ENCODE measurements around the gene POLR2E. TPM values are rescaled to one million over a fixed set of nuclear protein-coding genes. Genes with fewer than 3 reads are reported as not detected.

POLR2E gene
- total and polyA plus RNA-seq, 9 of the 15 experiments (the other 6 are each of a cell fraction or from before 2014, with no cell fraction given), result 3.4 to 413 (median 244) TPM

DNA sequence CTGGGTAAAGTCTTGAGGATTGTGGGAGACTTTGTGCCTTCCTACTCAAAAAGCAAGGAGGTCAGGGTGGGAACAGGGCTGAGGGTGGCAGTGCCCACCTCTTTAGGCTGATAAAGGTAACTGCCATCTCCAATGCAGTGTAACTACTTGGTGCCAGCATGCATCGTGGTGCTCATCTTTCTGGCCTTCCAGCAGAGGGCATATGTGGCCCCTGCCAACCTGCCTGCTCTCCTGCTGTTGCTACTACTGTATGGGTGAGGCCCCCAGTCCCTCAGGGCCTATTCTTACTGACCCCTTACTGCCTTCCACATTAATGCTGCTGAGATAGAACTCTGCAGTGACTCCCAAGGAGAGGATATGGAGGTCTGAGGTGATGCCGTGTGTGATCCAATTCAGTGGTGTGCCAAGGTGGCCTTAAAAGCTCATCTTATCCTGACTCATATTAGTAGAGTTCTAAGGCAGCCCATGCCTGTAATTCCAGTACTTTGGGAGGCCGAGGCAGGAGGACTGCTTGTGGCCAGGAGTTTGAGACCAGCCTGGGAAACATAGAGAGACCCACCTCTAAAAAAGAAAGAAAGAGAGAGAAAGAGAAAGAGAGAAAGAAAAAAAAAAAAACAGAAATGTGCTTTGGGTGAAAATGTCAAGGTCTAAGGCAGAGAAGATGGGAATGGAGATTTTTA, 37.9 kb downstream of the POLR2E start:
- FAIRE-seq, result peak; percentile 46
- BruUV-seq (replicated peaks), result no TSS peak
- CTCF ChIA-PET (ENCODE audit: low intra/inter-chr PET ratio), result no interaction called here
- TF ChIP-seq, protein P1, sequence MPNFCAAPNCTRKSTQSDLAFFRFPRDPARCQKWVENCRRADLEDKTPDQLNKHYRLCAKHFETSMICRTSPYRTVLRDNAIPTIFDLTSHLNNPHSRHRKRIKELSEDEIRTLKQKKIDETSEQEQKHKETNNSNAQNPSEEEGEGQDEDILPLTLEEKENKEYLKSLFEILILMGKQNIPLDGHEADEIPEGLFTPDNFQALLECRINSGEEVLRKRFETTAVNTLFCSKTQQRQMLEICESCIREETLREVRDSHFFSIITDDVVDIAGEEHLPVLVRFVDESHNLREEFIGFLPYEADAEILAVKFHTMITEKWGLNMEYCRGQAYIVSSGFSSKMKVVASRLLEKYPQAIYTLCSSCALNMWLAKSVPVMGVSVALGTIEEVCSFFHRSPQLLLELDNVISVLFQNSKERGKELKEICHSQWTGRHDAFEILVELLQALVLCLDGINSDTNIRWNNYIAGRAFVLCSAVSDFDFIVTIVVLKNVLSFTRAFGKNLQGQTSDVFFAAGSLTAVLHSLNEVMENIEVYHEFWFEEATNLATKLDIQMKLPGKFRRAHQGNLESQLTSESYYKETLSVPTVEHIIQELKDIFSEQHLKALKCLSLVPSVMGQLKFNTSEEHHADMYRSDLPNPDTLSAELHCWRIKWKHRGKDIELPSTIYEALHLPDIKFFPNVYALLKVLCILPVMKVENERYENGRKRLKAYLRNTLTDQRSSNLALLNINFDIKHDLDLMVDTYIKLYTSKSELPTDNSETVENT (CRISPR knock-in tag; IDR thresholded peaks at IDR 0.05), result no peak
- TF ChIP-seq CHD4 (IDR thresholded peaks at IDR 0.05; ENCODE audit: insufficient read depth, insufficient replicate concordance, low read depth, low read length, poor library complexity, severe bottlenecking), result no peak
- TF ChIP-seq NFRKB (IDR thresholded peaks at IDR 0.05; ENCODE audit: low read depth), result no peak
- no peak for TF ChIP-seq ZNF175 (CRISPR knock-in tag; IDR thresholded peaks at IDR 0.05; ENCODE audit: low read depth)
- TF ChIP-seq IFI16 (CRISPR knock-in tag; IDR thresholded peaks at IDR 0.05), result no peak
- TF ChIP-seq SNRNP70 (optimal IDR thresholded peaks at IDR 0.05; ENCODE audit: low read depth, low read length), result no peak
- no peak for TF ChIP-seq PURB (CRISPR knock-in tag; IDR thresholded peaks at IDR 0.05; ENCODE audit: low read depth)
- TF ChIP-seq ZNF592 (IDR thresholded peaks at IDR 0.05), result no peak
- no peak for TF ChIP-seq ZNF124 (CRISPR knock-in tag; IDR thresholded peaks at IDR 0.05)
- no peak for TF ChIP-seq CREB1 (IDR thresholded peaks at IDR 0.05)
- TF ChIP-seq CREB1 (CRISPR knock-in tag; IDR thresholded peaks at IDR 0.05), result no peak
- no peak for TF ChIP-seq DACH1 (IDR thresholded peaks at IDR 0.05; ENCODE audit: partially characterized antibody)
- no peak for TF ChIP-seq RBM22 (IDR thresholded peaks at IDR 0.05; ENCODE audit: low read depth, low read length, poor library complexity, severe bottlenecking)
- no peak for TF ChIP-seq NEUROD1 (IDR thresholded peaks at IDR 0.05; ENCODE audit: borderline replicate concordance, low read depth, low read length, partially characterized antibody)
- TF ChIP-seq, protein P2, sequence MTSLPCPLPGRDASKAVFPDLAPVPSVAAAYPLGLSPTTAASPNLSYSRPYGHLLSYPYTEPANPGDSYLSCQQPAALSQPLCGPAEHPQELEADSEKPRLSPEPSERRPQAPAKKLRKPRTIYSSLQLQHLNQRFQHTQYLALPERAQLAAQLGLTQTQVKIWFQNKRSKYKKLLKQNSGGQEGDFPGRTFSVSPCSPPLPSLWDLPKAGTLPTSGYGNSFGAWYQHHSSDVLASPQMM (CRISPR knock-in tag; IDR thresholded peaks at IDR 0.05), result no peak

More for the DNA sequence above, 37.9 kb downstream of the POLR2E start:
- H3K27ac ChIP-seq (ENCODE audit: extremely low read depth, low read depth, low read length), result no peak overlapping the region
- H3K4me3 ChIP-seq, result no peak overlapping the region
- no peaks in the 10 kb centered on the region for H3K27me3 ChIP-seq (ENCODE audit: control insufficient read depth in 2 of 2, insufficient read depth in 2 of 2, low read length in 2 of 2)
- no peak for DNase-seq (ENCODE audit: extremely low read depth in 1 of 4, low spot score in 3 of 4)
- POLR2A ChIA-PET, result interaction anchor here (0.6 to 1.1 kb wide), 4 partner anchors 9 to 163 kb away, joined by 3 to 4 read pairs (median 4); partner anchors contain the start of gene RNU6-2
- no peak for ATAC-seq
- no peaks in the 10 kb centered on the region for H3K9me1 ChIP-seq (ENCODE audit: control insufficient read depth, insufficient read depth, low read length)
- no peak overlapping the region for H2AFZ ChIP-seq (ENCODE audit: low read depth, low read length)
- 0 out of 2 replicates have a peak, but pooled peaks cover 4% of the 10 kb centered on the region for H4K20me1 ChIP-seq (replicated peaks; ENCODE audit: control insufficient read depth, insufficient read depth, low read length)
- H3K79me2 ChIP-seq (ENCODE audit: control insufficient read depth, insufficient read depth, low read length), result no peaks in the 10 kb centered on the region
- intact Hi-C loops (cut with micrococcal nuclease), result no loop called here
- WGBS (ENCODE audit: insufficient coverage, low coverage, missing lambda C conversion rate), result 84% methylated on average over 3 of the region's 3 CpGs
- no peak overlapping the region for H3K4me2 ChIP-seq (ENCODE audit: insufficient read depth, low read length)
- no peak overlapping the region for H3K9ac ChIP-seq (ENCODE audit: insufficient read depth in 1 of 2, low read depth in 2 of 2, low read length in 2 of 2)
- peaks cover 0 to 40% of the 10 kb centered on the region in 2 experiments; a peak in 2 of 5 replicates for H3K4me1 ChIP-seq (replicated peaks in 1 of 2; ENCODE audit: control insufficient read depth in 2 of 2, insufficient read depth in 2 of 2, low read length in 2 of 2)
- in situ Hi-C loops (cut with MboI), result no loop called here
- H3K36me3 ChIP-seq (ENCODE audit: control insufficient read depth, insufficient read depth, low read length), result peaks cover 80% of the 10 kb centered on the region
- no peaks in the 10 kb centered on the region for H3K9me3 ChIP-seq (replicated peaks; ENCODE audit: control insufficient read depth, insufficient read depth, low read depth, low read length)

Data from K562 (cell line).